Nephron (organoid): Measurements from ENCODE around the gene PLEKHG1.

Experiments used
- H3K27ac Mint-ChIP-seq, 3 experiments: 2 replicates each; pipeline ENCODE4 v1.8.0; 2020; ENCODE audit warnings: mixed read lengths in 3 of 3, mild to moderate bottlenecking in 2 of 3, moderate library complexity in 1 of 3
- H3K27me3 Mint-ChIP-seq: 2 replicates; pipeline ENCODE4 v1.8.0; 2021; ENCODE audit warnings: low read depth, mild to moderate bottlenecking, moderate library complexity, mixed read lengths
- H3K36me3 Mint-ChIP-seq: 2 replicates; pipeline ENCODE4 v1.8.0; 2020; ENCODE audit warnings: low read depth, mixed read lengths
- H3K4me1 Mint-ChIP-seq: 2 replicates; pipeline ENCODE4 v1.8.0; 2020; ENCODE audit warnings: mixed read lengths
- H3K4me3 Mint-ChIP-seq, 3 experiments: 2 replicates each; pipeline ENCODE4 v1.8.0; 2020; ENCODE audit warnings: mild to moderate bottlenecking in 3 of 3, mixed read lengths in 3 of 3, moderate library complexity in 2 of 3
- H3K9me3 Mint-ChIP-seq: 2 replicates; pipeline ENCODE4 v1.8.0; 2020; ENCODE audit warnings: mixed read lengths
- TF ChIP-seq, protein P1 (sequence below), 3 experiments: fragments of 200-600 bp; sonication (generic); IDR thresholded peaks; one replicate each; pipeline ENCODE4 v1.5.0; 2021; ENCODE audit warnings: antibody characterized with exemption in 3 of 3; ENCODE audit not compliant: unreplicated experiment in 3 of 3

The PLEKHG1 gene

DNA sequence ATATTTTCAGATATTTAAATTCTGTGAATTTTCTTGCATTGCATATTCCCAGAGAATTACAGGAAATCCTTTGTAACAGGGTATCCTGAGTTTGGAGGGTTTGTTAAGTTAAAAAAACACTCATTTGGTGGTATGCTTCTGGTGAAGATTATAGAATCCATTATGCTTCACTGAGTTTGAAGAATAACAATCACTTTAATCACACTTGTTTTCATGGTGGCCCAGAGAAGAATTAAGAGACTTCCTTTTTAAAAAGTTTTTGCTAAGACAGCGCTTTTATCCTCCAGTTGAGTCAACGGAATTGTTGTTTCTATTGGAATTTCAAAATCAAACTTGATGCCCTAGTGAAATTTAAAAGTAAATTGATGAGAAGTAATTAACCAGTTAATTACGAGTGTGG lies 17.4 kb downstream of the PLEKHG1 start:
- H3K27me3 Mint-ChIP-seq, result no peaks in the 10 kb centered on the region
- peaks cover 16% of the 10 kb centered on the region for H3K36me3 Mint-ChIP-seq
- TF ChIP-seq, protein P1, sequence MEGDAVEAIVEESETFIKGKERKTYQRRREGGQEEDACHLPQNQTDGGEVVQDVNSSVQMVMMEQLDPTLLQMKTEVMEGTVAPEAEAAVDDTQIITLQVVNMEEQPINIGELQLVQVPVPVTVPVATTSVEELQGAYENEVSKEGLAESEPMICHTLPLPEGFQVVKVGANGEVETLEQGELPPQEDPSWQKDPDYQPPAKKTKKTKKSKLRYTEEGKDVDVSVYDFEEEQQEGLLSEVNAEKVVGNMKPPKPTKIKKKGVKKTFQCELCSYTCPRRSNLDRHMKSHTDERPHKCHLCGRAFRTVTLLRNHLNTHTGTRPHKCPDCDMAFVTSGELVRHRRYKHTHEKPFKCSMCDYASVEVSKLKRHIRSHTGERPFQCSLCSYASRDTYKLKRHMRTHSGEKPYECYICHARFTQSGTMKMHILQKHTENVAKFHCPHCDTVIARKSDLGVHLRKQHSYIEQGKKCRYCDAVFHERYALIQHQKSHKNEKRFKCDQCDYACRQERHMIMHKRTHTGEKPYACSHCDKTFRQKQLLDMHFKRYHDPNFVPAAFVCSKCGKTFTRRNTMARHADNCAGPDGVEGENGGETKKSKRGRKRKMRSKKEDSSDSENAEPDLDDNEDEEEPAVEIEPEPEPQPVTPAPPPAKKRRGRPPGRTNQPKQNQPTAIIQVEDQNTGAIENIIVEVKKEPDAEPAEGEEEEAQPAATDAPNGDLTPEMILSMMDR (IDR thresholded peaks at IDR 0.05; ENCODE audit: unreplicated experiment in 3 of 3), result no peak
- peak overlapping the region; percentile 70 to 89 (median 83) for H3K27ac Mint-ChIP-seq
- no peak overlapping the region for H3K4me3 Mint-ChIP-seq
- no peaks in the 10 kb centered on the region for H3K9me3 Mint-ChIP-seq
- peaks cover 41% of the 10 kb centered on the region for H3K4me1 Mint-ChIP-seq

DNA sequence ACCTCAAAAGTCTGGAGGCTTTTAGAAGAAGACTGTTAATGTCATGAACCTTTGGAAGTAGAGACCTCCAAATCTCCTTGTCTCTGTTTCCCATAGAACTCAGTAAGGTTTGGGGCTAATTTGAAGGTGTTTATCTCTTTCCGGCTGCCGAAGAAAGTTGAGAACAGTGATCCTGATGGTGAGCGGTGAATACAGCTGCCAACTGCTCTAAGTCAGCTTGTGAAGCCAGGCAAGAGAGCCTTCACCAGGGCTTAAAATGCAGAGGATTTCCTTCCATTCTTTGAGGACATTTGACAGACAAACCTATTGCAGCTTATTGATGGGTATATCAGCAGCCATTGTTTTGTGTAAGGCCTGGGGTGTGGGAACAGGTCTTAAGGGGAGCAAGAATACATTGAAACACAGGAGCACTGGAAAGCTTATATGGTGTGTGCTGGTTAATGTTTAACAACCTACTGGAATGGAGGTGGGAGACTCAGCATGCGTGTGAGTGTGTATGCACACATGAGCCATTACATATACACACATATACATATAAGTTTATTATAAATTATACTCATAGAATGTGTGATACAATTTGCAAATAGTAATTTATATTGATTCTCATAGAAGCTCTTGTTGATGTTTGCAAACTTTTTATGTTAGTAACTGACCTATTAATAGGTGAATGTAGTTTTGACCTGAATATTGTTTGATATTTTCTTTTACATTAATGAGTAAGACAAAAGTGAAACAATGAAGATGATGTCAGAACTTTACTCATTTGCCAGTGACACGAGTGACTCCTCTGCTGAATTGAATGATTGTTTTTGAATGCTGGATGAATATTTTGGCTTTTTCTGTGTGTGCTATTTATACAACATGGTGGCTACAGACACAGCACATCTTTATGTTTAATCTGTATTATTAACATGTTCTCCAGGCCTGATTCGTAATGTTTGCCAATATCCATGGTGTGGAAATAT lies 18.1 kb downstream of the PLEKHG1 start:
- Mint-ChIP-seq H3K4me3 (peak overlapping the region in 1 of 3 experiments; percentile 3), H3K9me3 (no peaks in the 10 kb centered on the region), H3K27me3 (no peaks in the 10 kb centered on the region), H3K27ac (peak overlapping the region; percentile 70 to 89 (median 83)), H3K4me1 (peaks cover 41% of the 10 kb centered on the region), H3K36me3 (peaks cover 19% of the 10 kb centered on the region)
- TF ChIP-seq, protein P1 (IDR thresholded peaks at IDR 0.05; ENCODE audit: unreplicated experiment in 3 of 3), result no peak

- Mint-ChIP-seq H3K4me1 (peaks cover 37% of the 10 kb centered on the region), H3K9me3 (peaks cover 2% of the 10 kb centered on the region), H3K36me3 (peaks cover 24% of the 10 kb centered on the region), H3K27ac (peak overlapping the region; percentile 17 to 62 (median 18)), H3K4me3 (no peak overlapping the region), H3K27me3 (no peaks in the 10 kb centered on the region)
- TF ChIP-seq, protein P1 (IDR thresholded peaks at IDR 0.05; ENCODE audit: unreplicated experiment in 3 of 3), result no peak
Measured at GRCh38 chr6:150619275-150619674, 19.6 kb downstream of the PLEKHG1 start.

- Mint-ChIP-seq H3K27me3 (no peaks in the 10 kb centered on the region), H3K36me3 (peaks cover 29% of the 10 kb centered on the region), H3K4me1 (peaks cover 37% of the 10 kb centered on the region), H3K27ac (peak overlapping the region in 2 of 3 experiments; percentile 19 to 26), H3K4me3 (no peak overlapping the region), H3K9me3 (peaks cover 2% of the 10 kb centered on the region)
- TF ChIP-seq, protein P1 (IDR thresholded peaks at IDR 0.05; ENCODE audit: unreplicated experiment in 3 of 3), result no peak
Measured at GRCh38 chr6:150620244-150620643, 20.6 kb downstream of the PLEKHG1 start.

- H3K9me3 Mint-ChIP-seq, result peaks cover 2% of the 10 kb centered on the region
- H3K36me3 Mint-ChIP-seq, result peaks cover 35% of the 10 kb centered on the region
- H3K27me3 Mint-ChIP-seq, result no peaks in the 10 kb centered on the region
- peak overlapping the region in 2 of 3 experiments; percentile 19 to 26 for H3K27ac Mint-ChIP-seq
- H3K4me1 Mint-ChIP-seq, result peaks cover 39% of the 10 kb centered on the region
- H3K4me3 Mint-ChIP-seq, result no peak overlapping the region
- TF ChIP-seq, protein P1 (IDR thresholded peaks at IDR 0.05; ENCODE audit: unreplicated experiment in 3 of 3), result no peak
Measured at GRCh38 chr6:150620763-150621162, 21.1 kb downstream of the PLEKHG1 start.
